Effector memory CD8-positive, alpha-beta T cell (primary cell): ENCODE measurements around the gene SMU1.

ENCODE experiments used
- ATAC-seq: fragments of 150-1000 bp; cut with Tn5 transposase; replicated peaks from 2 replicates; pipeline ENCODE4 v1.10.0; 2021; ENCODE audit warnings: mild to moderate bottlenecking, moderate library complexity
- DNase-seq, 3 experiments: peaks; one replicate each; pipeline ENCODE4 v3.0.0; 2021
- H3K27ac Mint-ChIP-seq, 2 donors: one replicate each; pipeline ENCODE4 v1.8.0; 2022; ENCODE audit warnings: mild to moderate bottlenecking in 2 of 2, mixed read lengths in 2 of 2, moderate library complexity in 2 of 2
- H3K27me3 Mint-ChIP-seq, 2 donors: one replicate each; pipeline ENCODE4 v1.8.0; 2022; ENCODE audit warnings: mixed read lengths in 2 of 2
- H3K36me3 Mint-ChIP-seq: one replicate; pipeline ENCODE4 v1.8.0; 2022; ENCODE audit warnings: mild to moderate bottlenecking, moderate library complexity, mixed read lengths; ENCODE audit not compliant: insufficient read depth
- H3K4me1 Mint-ChIP-seq, 2 donors: one replicate each; pipeline ENCODE4 v1.8.0; 2022; ENCODE audit warnings: low read depth in 2 of 2, mixed read lengths in 2 of 2
- H3K4me3 Mint-ChIP-seq, 2 donors: one replicate each; pipeline ENCODE4 v1.8.0; 2022; ENCODE audit warnings: mild to moderate bottlenecking in 2 of 2, mixed read lengths in 2 of 2, moderate library complexity in 2 of 2
- H3K9me3 Mint-ChIP-seq, 2 donors: one replicate each; pipeline ENCODE4 v1.8.0; 2022; ENCODE audit warnings: mixed read lengths in 2 of 2

The SMU1 gene

DNA sequence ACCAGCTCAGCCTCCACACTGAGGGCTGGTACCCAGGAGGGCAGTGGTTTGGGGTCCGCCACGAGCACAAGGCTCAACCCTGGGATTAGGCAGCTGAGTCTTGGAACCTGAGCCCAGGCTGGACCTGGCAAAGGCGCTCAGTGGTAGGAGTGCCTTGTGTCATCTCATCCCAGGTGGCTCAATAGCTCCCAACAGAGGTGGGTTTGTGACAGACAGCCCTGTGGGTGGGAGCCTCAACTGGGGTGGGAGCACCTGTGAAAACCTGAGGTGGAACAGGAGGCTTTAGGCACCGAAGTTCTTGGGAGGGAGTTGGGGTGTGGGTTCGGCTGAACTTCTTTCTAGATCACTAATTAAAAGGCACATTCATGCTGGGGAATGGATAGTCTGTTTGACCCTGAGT, 35.2 kb upstream of the SMU1 start:
- Mint-ChIP-seq H3K27me3 (no peaks in the 10 kb centered on the region), H3K9me3 (no peaks in the 10 kb centered on the region), H3K4me3 (no peak overlapping the region), H3K36me3 (peaks cover 91% of the 10 kb centered on the region), H3K27ac (peak overlapping the region; percentile 65 to 81), H3K4me1 (peaks cover 10 to 15% of the 10 kb centered on the region in 2 donors)
- no peak for DNase-seq
- no peak for ATAC-seq

DNA sequence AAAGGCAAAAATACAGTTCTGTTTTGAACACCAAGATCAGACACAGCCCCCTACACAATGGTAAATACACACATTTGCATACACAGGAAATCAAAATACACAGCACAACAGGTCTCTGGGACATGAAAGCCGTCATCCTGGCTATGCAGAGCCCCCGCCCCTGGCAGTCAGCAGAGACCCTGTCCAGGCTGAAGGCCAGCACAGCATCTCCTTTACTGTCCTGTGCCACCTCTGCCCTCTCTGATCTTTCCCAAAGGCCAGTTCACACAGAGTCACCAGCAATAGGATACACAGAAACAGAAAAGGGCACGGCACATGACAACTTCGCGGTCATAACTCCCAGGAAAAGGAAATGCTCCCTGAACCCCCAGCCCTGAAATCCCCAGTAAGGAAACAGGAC, 34.2 kb upstream of the SMU1 start:
- Mint-ChIP-seq H3K9me3 (no peaks in the 10 kb centered on the region), H3K4me1 (peaks cover 10 to 15% of the 10 kb centered on the region in 2 donors), H3K4me3 (no peak overlapping the region), H3K27ac (peak overlapping the region; percentile 46 to 81), H3K36me3 (peaks cover 90% of the 10 kb centered on the region), H3K27me3 (no peaks in the 10 kb centered on the region)
- no peak for DNase-seq
- no peak for ATAC-seq

DNA sequence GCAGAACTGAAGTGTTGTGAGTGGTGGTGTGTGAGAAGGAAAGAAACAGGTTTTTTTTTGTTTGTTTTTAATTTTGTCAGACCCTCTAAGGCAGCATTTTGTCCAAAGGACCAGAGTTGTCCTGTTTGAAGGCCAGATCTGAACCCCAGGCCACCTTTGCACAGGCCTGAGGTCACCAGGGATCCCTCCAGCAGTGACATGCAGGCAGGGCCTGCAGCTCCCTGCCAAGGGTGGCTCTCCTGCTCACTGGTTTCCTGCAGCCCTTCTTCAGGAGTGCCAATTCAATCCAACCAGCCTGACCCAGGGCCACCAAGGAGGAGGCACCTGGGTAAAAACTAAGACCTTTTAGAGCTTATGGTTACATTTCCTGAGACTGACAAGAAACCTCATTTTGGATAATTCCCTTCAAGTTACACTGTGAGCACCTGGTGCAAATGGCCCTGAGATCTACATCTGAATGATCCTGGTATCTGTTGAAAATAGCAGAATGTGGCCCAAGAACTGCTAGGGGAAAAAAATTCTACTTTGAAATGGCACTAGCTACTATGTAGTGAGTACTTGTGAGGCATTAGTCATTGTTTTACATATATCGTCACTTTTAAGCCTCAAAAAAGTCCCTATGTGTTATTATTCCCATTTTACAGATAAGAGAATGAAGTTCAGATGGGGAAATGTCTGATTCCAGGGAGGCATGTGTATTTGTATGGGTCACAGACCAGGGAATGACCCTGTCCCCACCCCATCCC, 33.5 kb upstream of the SMU1 start:
- peaks cover 83% of the 10 kb centered on the region for H3K36me3 Mint-ChIP-seq
- no peaks in the 10 kb centered on the region for H3K9me3 Mint-ChIP-seq
- H3K27ac Mint-ChIP-seq: peak overlapping the region; percentile 35 to 81
- ATAC-seq (no peak), DNase-seq (no peak)
- H3K4me1 Mint-ChIP-seq: peaks cover 10 to 15% of the 10 kb centered on the region in 2 donors
- no peak overlapping the region for H3K4me3 Mint-ChIP-seq
- H3K27me3 Mint-ChIP-seq: no peaks in the 10 kb centered on the region

DNA sequence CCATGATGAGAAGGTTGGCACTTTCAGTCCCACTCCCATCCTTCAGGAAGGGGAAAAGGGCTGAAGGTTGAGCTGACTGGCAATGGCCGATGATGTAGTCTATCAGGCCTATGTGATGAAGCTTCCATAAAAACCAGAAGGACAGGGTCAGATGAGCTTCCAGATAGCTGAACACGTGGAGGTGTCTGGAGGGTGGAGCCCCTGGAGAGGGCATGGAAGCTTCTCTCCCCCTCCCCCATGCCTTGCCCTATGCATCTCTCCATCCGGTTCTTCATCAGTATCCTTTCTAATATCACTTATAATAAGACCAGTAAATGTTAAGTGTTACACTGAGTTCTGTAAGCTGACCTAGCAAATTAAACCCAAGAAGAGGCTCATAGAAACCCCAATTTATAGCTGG, 32.6 kb upstream of the SMU1 start:
- Mint-ChIP-seq H3K4me1 (peaks cover 9 to 14% of the 10 kb centered on the region in 2 donors), H3K27ac (peak overlapping the region in 1 of 2 donors; percentile 81), H3K4me3 (no peak overlapping the region), H3K36me3 (peaks cover 81% of the 10 kb centered on the region), H3K9me3 (no peaks in the 10 kb centered on the region), H3K27me3 (no peaks in the 10 kb centered on the region)
- ATAC-seq: peak; percentile 11
- DNase-seq: no peak

DNA sequence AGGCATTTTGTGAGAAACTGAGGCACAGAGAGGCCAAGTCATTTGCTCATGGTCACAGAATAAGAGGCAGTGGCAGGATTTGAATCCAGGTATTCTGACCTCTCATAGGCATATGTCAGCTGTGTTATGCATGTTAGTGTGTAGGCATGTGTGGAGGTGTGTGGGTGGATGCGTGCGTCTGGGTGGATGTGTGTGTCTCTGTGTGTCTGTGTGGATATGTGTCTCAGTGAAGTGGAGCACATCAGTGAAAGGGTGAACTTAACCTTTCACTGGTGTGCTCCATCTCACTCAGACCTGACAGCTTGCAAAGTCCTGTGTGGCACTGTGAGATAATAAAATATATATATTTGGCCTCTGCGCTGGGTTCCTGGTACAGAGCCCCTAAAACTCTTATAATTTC, 32.0 kb upstream of the SMU1 start:
- DNase-seq (no peak), ATAC-seq (peak; percentile 20)
- Mint-ChIP-seq H3K4me1 (peaks cover 4 to 8% of the 10 kb centered on the region in 2 donors), H3K36me3 (peaks cover 77% of the 10 kb centered on the region), H3K27me3 (no peaks in the 10 kb centered on the region), H3K4me3 (no peak overlapping the region), H3K9me3 (no peaks in the 10 kb centered on the region), H3K27ac (peak overlapping the region in 1 of 2 donors; percentile 81)

DNA sequence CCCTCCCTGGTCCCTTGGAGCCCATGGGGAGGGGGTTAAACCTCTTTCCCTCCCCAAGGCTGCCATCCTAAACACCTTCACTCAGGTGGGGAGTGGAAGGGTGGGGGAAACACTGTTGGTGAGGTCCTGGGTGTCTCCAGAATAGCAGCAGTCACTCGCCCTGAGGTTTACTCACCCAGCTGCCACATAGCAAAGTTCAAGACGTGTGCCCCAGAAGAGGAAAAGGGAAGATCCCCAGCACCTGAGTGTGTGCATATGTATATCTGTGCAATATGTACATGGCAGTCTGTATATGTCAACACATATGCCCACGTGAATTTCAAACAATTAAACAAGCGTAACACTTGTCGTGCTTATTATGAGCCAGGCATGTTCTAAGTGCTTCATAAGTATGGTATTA, 31.3 kb upstream of the SMU1 start:
- H3K27ac Mint-ChIP-seq: peak overlapping the region in 1 of 2 donors; percentile 81
- H3K36me3 Mint-ChIP-seq: peaks cover 77% of the 10 kb centered on the region
- no peak overlapping the region for H3K4me3 Mint-ChIP-seq
- H3K4me1 Mint-ChIP-seq: peaks cover 4 to 8% of the 10 kb centered on the region in 2 donors
- DNase-seq (no peak), ATAC-seq (no peak)
- no peaks in the 10 kb centered on the region for H3K27me3 Mint-ChIP-seq
- no peaks in the 10 kb centered on the region for H3K9me3 Mint-ChIP-seq

DNA sequence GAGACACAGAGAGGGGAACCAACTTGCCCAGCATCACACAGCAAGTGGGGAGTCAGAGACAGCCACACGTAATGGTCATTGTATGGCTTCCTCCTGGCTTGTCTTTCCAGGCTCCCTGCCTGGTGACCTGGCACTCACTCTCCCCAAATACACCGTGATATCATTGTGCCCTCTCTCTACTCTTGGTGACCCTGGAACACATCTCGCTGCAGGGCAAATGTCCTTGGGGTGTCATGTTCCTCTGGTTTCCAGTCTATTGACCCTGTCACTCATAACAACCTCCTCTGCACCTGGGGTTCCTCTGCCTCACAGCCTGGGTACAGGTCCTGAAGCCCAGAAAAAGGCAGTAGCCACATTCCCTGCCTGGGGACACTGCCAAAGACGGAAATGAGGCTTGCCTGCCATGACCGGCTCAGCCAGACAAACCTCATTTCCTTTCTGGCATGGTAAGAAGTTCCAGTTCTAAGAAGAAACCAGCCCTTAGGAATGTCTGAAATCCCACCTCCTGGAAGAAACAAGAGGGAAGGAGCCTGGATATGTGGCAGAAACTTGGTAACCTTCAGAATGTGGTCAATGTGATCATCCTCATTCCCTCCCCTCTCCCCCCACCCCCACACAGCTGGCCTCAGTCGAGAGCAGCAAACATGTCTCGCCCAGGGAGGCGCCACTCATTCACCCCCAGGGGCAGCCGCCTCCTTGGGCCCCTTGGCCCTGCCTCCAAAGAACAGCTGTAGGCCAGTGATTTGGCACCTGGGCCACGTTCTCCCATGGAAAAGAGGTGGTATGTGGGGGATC, 30.6 kb upstream of the SMU1 start:
- no peak for DNase-seq
- Mint-ChIP-seq H3K4me1 (peaks cover 4 to 8% of the 10 kb centered on the region in 2 donors), H3K27me3 (no peaks in the 10 kb centered on the region), H3K36me3 (peaks cover 71% of the 10 kb centered on the region), H3K4me3 (no peak overlapping the region), H3K27ac (peak overlapping the region; percentile 59 to 81), H3K9me3 (no peaks in the 10 kb centered on the region)
- no peak for ATAC-seq

DNA sequence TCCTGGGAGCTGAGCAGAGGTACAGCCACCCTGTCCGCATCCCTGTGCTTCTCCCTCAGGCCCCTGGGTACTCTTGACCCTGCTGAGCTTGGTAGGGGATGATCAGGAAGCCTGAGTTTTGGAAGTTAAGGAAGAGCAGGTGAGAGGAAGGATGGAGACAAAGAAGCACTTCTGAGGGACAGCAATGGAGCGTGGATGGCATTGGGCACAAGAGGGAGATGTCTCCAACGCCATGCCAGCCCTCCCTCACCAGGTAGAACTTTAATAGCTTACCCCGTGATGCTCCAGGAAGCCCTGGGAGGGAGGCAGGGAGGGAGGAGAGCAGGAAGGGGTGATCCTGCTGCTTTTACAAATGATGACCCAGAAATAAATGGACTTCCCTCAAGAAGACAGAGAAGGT, 29.9 kb upstream of the SMU1 start:
- Mint-ChIP-seq H3K4me3 (no peak overlapping the region), H3K9me3 (no peaks in the 10 kb centered on the region), H3K27ac (peak overlapping the region; percentile 27 to 59), H3K4me1 (peaks cover 0 to 5% of the 10 kb centered on the region in 2 donors), H3K27me3 (no peaks in the 10 kb centered on the region), H3K36me3 (peaks cover 64% of the 10 kb centered on the region)
- DNase-seq (no peak), ATAC-seq (no peak)

DNA sequence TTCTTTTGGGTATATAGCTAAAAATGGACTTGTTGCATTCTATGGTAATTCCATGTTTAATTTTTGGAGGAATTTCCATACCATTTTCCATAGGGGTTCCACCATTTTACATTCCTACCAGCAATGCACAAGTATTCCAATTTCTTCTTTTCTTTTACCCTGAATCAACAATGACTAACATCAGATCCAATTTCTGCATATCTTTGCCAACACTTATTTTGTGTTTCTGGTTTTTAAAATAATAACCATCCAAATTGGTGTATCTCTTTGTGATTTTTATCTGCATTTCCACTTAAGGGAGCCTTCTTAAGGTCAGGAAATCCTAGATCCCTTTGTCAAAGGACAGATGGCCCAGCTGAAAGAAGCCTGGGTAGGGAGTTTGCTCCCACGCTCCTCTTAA, 29.5 kb upstream of the SMU1 start:
- DNase-seq: no peak
- H3K27me3 Mint-ChIP-seq: no peaks in the 10 kb centered on the region
- H3K36me3 Mint-ChIP-seq: peaks cover 62% of the 10 kb centered on the region

DNA sequence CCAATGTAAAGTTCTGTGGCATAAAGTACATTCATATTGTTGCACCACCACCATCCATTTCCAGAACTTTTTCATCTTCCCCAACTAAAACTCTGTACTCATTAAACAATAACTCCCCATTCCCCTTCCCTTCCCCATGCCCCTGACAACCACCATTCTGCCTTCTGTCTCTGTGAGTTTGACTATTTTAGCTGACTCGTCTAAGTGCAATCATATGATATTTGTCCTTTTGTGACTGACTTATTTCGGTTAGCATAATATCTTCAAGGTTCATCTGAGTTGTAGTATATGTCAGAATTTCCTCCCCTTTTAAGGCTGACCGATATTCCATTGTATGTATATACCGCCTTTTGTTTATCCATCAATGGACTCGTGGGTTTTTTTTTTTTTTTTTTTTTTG, 29.0 kb upstream of the SMU1 start:
- ATAC-seq (no peak), DNase-seq (no peak)
- H3K36me3 Mint-ChIP-seq: peaks cover 59% of the 10 kb centered on the region
- peaks cover 0 to 9% of the 10 kb centered on the region in 2 donors for H3K4me1 Mint-ChIP-seq
- H3K27me3 Mint-ChIP-seq: no peaks in the 10 kb centered on the region
- H3K27ac Mint-ChIP-seq: no peak overlapping the region
- H3K9me3 Mint-ChIP-seq: no peaks in the 10 kb centered on the region
- no peak overlapping the region for H3K4me3 Mint-ChIP-seq

More for the DNA sequence above, 29.5 kb upstream of the SMU1 start:
- peak overlapping the region; percentile 27 to 59 for H3K27ac Mint-ChIP-seq
- no peak for ATAC-seq
- peaks cover 0 to 8% of the 10 kb centered on the region in 2 donors for H3K4me1 Mint-ChIP-seq
- no peaks in the 10 kb centered on the region for H3K9me3 Mint-ChIP-seq
- no peak overlapping the region for H3K4me3 Mint-ChIP-seq

DNA sequence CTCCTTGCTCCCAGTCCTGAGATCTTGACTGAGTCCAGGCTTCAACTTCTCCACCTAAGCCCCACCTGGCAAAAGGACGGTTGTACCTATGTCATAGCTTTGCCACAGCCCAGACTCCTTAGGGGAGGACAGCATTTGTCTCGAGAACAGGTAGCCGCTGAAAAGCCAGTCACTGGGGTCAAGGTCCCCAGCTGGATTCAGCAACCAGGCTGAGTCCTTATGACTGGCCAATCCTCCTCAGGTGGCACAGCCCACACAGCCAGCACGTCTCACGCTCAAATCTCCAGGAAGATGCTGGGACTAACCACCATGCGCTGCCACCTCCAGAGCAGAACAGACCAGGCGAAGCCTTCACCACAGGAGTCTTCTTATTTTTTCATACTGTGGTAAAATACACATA, 27.9 kb upstream of the SMU1 start:
- Mint-ChIP-seq H3K27me3 (no peaks in the 10 kb centered on the region), H3K36me3 (peaks cover 53% of the 10 kb centered on the region), H3K9me3 (no peaks in the 10 kb centered on the region), H3K4me1 (peaks cover 0 to 7% of the 10 kb centered on the region in 2 donors), H3K4me3 (no peak overlapping the region), H3K27ac (peak overlapping the region; percentile 60 to 69)
- ATAC-seq: no peak
- DNase-seq: no peak

DNA sequence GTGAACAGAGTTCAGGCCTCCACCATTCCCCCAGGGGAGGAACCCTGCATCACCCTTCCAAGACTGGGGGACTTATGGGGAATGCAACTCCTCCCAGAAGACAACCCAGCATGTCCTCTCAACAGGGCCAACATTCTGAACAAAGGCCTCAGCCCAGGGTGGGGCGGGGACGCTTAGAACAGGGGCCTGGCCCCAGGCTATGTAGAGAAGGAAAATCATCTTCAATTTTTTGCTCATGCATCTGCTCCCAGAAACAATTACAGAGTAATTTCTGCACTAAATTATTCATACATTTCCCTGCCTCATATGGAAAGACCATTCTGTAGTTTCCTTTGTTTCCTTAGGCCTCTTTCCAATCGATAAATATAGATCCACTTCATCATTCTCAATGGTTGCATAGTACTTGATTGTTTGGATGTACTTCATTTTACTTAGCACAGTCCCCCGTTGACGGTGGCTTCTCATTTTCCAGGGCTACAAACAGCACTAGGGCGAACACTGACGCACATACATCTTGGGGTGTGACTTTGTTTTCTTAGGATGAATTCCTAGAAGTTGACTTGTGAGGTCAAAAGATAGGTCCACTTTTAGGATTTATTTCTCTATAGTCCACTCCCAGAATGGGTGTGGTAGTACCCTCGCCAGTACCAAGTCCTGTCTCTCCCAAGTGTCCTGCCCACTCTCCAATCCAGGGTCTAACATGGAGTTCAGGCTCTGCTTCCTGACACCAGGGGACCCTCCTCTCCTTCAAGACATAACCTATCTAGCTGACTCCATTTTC, 27.2 kb upstream of the SMU1 start:
- peak overlapping the region; percentile 60 to 69 for H3K27ac Mint-ChIP-seq
- ATAC-seq: no peak
- peaks cover 0 to 7% of the 10 kb centered on the region in 2 donors for H3K4me1 Mint-ChIP-seq
- peaks cover 49% of the 10 kb centered on the region for H3K36me3 Mint-ChIP-seq
- no peaks in the 10 kb centered on the region for H3K9me3 Mint-ChIP-seq
- no peak for DNase-seq
- H3K4me3 Mint-ChIP-seq: no peak overlapping the region
- H3K27me3 Mint-ChIP-seq: no peaks in the 10 kb centered on the region

DNA sequence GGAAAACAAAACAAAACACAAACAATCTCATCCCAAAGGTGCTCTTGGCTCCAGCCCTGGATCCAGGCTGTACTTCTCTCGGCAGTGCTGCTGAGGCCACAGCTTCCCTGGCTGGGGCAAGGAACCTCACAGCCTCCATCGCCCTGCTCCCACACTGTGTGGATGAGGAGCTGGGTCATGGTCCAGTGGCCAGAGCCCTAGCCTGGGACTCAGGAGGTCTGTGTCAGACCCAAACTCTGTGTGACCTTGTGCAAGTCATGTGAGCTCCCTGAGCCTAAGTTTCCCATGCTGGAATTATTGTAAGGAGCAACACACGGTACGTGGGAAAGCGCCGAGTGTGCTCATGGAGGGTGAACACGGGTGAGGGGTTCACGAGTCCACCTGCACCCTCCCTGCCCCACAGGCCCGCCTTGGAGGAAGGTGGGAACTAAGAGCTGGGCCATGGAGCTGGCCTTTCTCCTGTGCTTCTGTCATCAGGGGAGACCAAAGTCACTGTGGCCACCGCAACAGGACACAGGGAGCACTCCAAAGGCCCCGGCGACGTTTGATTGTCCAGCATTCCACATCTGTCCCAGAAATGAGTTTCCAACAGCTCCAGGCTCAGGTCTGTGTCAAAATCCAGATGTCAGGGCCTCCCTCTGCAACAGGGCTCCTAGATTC, 26.2 kb upstream of the SMU1 start:
- Mint-ChIP-seq H3K27me3 (no peaks in the 10 kb centered on the region), H3K4me3 (no peak overlapping the region), H3K4me1 (peaks cover 0 to 7% of the 10 kb centered on the region in 2 donors), H3K36me3 (peaks cover 43% of the 10 kb centered on the region), H3K9me3 (no peaks in the 10 kb centered on the region), H3K27ac (peak overlapping the region in 1 of 2 donors; percentile 60)
- no peak for DNase-seq
- ATAC-seq: no peak
